ENCODE data around the gene NACA.
"Not testable (repeated sequence)": the region's sequence is repeated elsewhere in the genome, so short reads cannot be mapped to it uniquely, and the experiment has no call there.

NACA gene

GRCh38 chr12:56751712-56752598, 26.9 kb upstream of the NACA start, which contains the start of gene PRIM1:
PRIM1 (minus strand) TSS chr12:56752323; CDS start chr12:56752298, 25 bp downstream.
- Histone ChIP-seq H2AFZ (ENCODE audit: low read depth, low read length) (peak within 1 kb of the TSS; percentile 95), H3K36me3 (ENCODE audit: insufficient read depth, low read length) (peaks cover 14% of the 10 kb centered on the region), H3K4me1 (ENCODE audit: insufficient read depth, low read length) (peaks cover 3% of the 10 kb centered on the region), H3K4me3 (ENCODE audit: low read length) (peak within 1 kb of the TSS; percentile 77), H3K27me3 (ENCODE audit: insufficient read depth, low read length) (no peaks in the 10 kb centered on the region), H3K9me3 (ENCODE audit: low read length) (no peaks in the 10 kb centered on the region)

- not testable (repeated sequence) for H3K9me3 ChIP-seq (ENCODE audit: low read length); H3K27me3 ChIP-seq (ENCODE audit: insufficient read depth, low read length); H3K4me1 ChIP-seq (ENCODE audit: insufficient read depth, low read length); H2AFZ ChIP-seq (ENCODE audit: low read depth, low read length)
- Histone ChIP-seq H3K4me3 (ENCODE audit: low read length) (peak overlapping the region; percentile 77), H3K36me3 (ENCODE audit: insufficient read depth, low read length) (peaks cover 23% of the 10 kb centered on the region)
Measured at GRCh38 chr12:56750596-56750995, 25.5 kb upstream of the NACA start.

- H2AFZ ChIP-seq (ENCODE audit: low read depth, low read length), result no peak overlapping the region
- peaks cover 3% of the 10 kb centered on the region for H3K4me1 ChIP-seq (ENCODE audit: insufficient read depth, low read length)
- H3K27me3 ChIP-seq (ENCODE audit: insufficient read depth, low read length), result no peaks in the 10 kb centered on the region
- H3K4me3 ChIP-seq (ENCODE audit: low read length), result no peak overlapping the region
- H3K36me3 ChIP-seq (ENCODE audit: insufficient read depth, low read length), result peaks cover 27% of the 10 kb centered on the region
- no peaks in the 10 kb centered on the region for H3K9me3 ChIP-seq (ENCODE audit: low read length)
Measured at GRCh38 chr12:56749853-56750252, 24.8 kb upstream of the NACA start.

GRCh38 chr12:56749359-56749758, 24.3 kb upstream of the NACA start:
- Histone ChIP-seq H3K36me3 (ENCODE audit: insufficient read depth, low read length) (peaks cover 31% of the 10 kb centered on the region), H3K27me3 (ENCODE audit: insufficient read depth, low read length) (no peaks in the 10 kb centered on the region), H3K4me1 (ENCODE audit: insufficient read depth, low read length) (peaks cover 3% of the 10 kb centered on the region), H3K4me3 (ENCODE audit: low read length) (no peak overlapping the region), H3K9me3 (ENCODE audit: low read length) (no peaks in the 10 kb centered on the region), H2AFZ (ENCODE audit: low read depth, low read length) (no peak overlapping the region)

GRCh38 chr12:56728139-56728861, 3.2 kb upstream of the NACA start:
- Histone ChIP-seq H3K4me1 (ENCODE audit: insufficient read depth, low read length) (peaks cover 13% of the 10 kb centered on the region), H3K27me3 (ENCODE audit: insufficient read depth, low read length) (no peaks in the 10 kb centered on the region), H3K4me3 (ENCODE audit: low read length) (no peak overlapping the region), H2AFZ (ENCODE audit: low read depth, low read length) (no peak overlapping the region), H3K9me3 (ENCODE audit: low read length) (no peaks in the 10 kb centered on the region), H3K36me3 (ENCODE audit: insufficient read depth, low read length) (peaks cover 25% of the 10 kb centered on the region)

- H3K4me1 ChIP-seq (ENCODE audit: insufficient read depth, low read length), result peaks cover 26% of the 10 kb centered on the region
- H2AFZ ChIP-seq (ENCODE audit: low read depth, low read length); H3K4me3 ChIP-seq (ENCODE audit: low read length); H3K9me3 ChIP-seq (ENCODE audit: low read length); H3K27me3 ChIP-seq (ENCODE audit: insufficient read depth, low read length): not testable (repeated sequence)
- peaks cover 32% of the 10 kb centered on the region for H3K36me3 ChIP-seq (ENCODE audit: insufficient read depth, low read length)
Measured at GRCh38 chr12:56726196-56726675, 1.1 kb upstream of the NACA start.

- Histone ChIP-seq H3K27me3 (ENCODE audit: insufficient read depth, low read length) (no peaks in the 10 kb centered on the region), H3K4me1 (ENCODE audit: insufficient read depth, low read length) (peaks cover 26% of the 10 kb centered on the region), H3K4me3 (ENCODE audit: low read length) (peak overlapping the region; percentile 87), H3K9me3 (ENCODE audit: low read length) (no peaks in the 10 kb centered on the region), H3K36me3 (ENCODE audit: insufficient read depth, low read length) (peaks cover 33% of the 10 kb centered on the region), H2AFZ (ENCODE audit: low read depth, low read length) (peak overlapping the region; percentile 70)
Measured at GRCh38 chr12:56725723-56726102, 614 bp upstream of the NACA start.

- no peaks in the 10 kb centered on the region for H3K27me3 ChIP-seq (ENCODE audit: insufficient read depth, low read length)
- H3K36me3 ChIP-seq (ENCODE audit: insufficient read depth, low read length), result peaks cover 39% of the 10 kb centered on the region
- peak overlapping the region; percentile 87 for H3K4me3 ChIP-seq (ENCODE audit: low read length)
- H3K9me3 ChIP-seq (ENCODE audit: low read length), result no peaks in the 10 kb centered on the region
- H2AFZ ChIP-seq (ENCODE audit: low read depth, low read length), result no peak overlapping the region
- peaks cover 26% of the 10 kb centered on the region for H3K4me1 ChIP-seq (ENCODE audit: insufficient read depth, low read length)
Measured at GRCh38 chr12:56724701-56724971, 463 bp downstream of the NACA start.

GRCh38 chr12:56723889-56724700, 1.0 kb downstream of the NACA start:
- no peaks in the 10 kb centered on the region for H3K9me3 ChIP-seq (ENCODE audit: low read length)
- peak overlapping the region; percentile 87 for H3K4me3 ChIP-seq (ENCODE audit: low read length)
- H3K36me3 ChIP-seq (ENCODE audit: insufficient read depth, low read length), result peaks cover 41% of the 10 kb centered on the region
- H3K4me1 ChIP-seq (ENCODE audit: insufficient read depth, low read length), result peaks cover 26% of the 10 kb centered on the region
- no peaks in the 10 kb centered on the region for H3K27me3 ChIP-seq (ENCODE audit: insufficient read depth, low read length)
- no peak overlapping the region for H2AFZ ChIP-seq (ENCODE audit: low read depth, low read length)

- H3K4me3 ChIP-seq (ENCODE audit: low read length), result peak overlapping the region; percentile 87
- H3K4me1 ChIP-seq (ENCODE audit: insufficient read depth, low read length), result peaks cover 26% of the 10 kb centered on the region
- peaks cover 46% of the 10 kb centered on the region for H3K36me3 ChIP-seq (ENCODE audit: insufficient read depth, low read length)
- no peak overlapping the region for H2AFZ ChIP-seq (ENCODE audit: low read depth, low read length)
- H3K27me3 ChIP-seq (ENCODE audit: insufficient read depth, low read length), result no peaks in the 10 kb centered on the region
- H3K9me3 ChIP-seq (ENCODE audit: low read length), result no peaks in the 10 kb centered on the region
Measured at GRCh38 chr12:56723352-56723751, 1.7 kb downstream of the NACA start.

- Histone ChIP-seq H3K36me3 (ENCODE audit: insufficient read depth, low read length) (peaks cover 46% of the 10 kb centered on the region), H2AFZ (ENCODE audit: low read depth, low read length) (no peak overlapping the region), H3K27me3 (ENCODE audit: insufficient read depth, low read length) (no peaks in the 10 kb centered on the region), H3K4me3 (ENCODE audit: low read length) (peak overlapping the region; percentile 87), H3K9me3 (ENCODE audit: low read length) (no peaks in the 10 kb centered on the region), H3K4me1 (ENCODE audit: insufficient read depth, low read length) (peaks cover 26% of the 10 kb centered on the region)
Measured at GRCh38 chr12:56722832-56723231, 2.3 kb downstream of the NACA start.

- no peak overlapping the region for H3K4me3 ChIP-seq (ENCODE audit: low read length)
Measured at GRCh38 chr12:56721721-56722120, 3.4 kb downstream of the NACA start.

GRCh38 chr12:56721216-56721615, 3.9 kb downstream of the NACA start:
- peaks cover 49% of the 10 kb centered on the region for H3K36me3 ChIP-seq (ENCODE audit: insufficient read depth, low read length)
- H3K27me3 ChIP-seq (ENCODE audit: insufficient read depth, low read length), result no peaks in the 10 kb centered on the region
- no peak overlapping the region for H3K4me3 ChIP-seq (ENCODE audit: low read length)
- peaks cover 26% of the 10 kb centered on the region for H3K4me1 ChIP-seq (ENCODE audit: insufficient read depth, low read length)
- H3K9me3 ChIP-seq (ENCODE audit: low read length), result no peaks in the 10 kb centered on the region
- H2AFZ ChIP-seq (ENCODE audit: low read depth, low read length), result no peak overlapping the region

More at GRCh38 chr12:56721721-56722120, 3.4 kb downstream of the NACA start:
- no peaks in the 10 kb centered on the region for H3K9me3 ChIP-seq (ENCODE audit: low read length)
- H3K36me3 ChIP-seq (ENCODE audit: insufficient read depth, low read length), result peaks cover 46% of the 10 kb centered on the region
- H3K27me3 ChIP-seq (ENCODE audit: insufficient read depth, low read length), result no peaks in the 10 kb centered on the region
- peaks cover 26% of the 10 kb centered on the region for H3K4me1 ChIP-seq (ENCODE audit: insufficient read depth, low read length)
- H2AFZ ChIP-seq (ENCODE audit: low read depth, low read length), result no peak overlapping the region
